GM12872 (cell line): ENCODE results near the gene DCC.

Experiments
- TF ChIP-seq, protein P1 (sequence below): IDR thresholded peaks from 3 replicates; pipeline ENCODE4 v1.5.1; 2011; ENCODE audit warnings: low read depth, mild to moderate bottlenecking, low read length, moderate library complexity; ENCODE audit not compliant: insufficient read depth

The DCC gene

DNA sequence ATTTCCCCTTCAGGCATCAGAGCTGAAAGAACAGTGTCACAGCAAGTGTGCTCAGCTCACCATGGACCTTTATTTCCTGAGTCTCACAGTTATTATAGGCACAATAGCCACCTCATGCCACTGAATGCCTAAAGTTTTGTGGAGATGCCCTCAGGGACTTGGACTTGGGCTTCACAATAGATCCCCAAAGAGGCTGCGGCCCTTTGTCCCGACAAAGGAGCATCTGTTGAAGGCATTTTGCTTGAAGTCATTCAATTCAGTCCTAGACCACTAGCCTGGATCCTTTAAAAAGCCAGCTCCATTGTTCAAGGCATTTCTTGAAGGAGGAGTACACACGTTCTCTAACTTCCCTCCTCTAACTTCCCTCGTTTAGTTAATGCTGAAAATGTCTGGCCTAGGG lies 125.4 kb downstream of the DCC start:
- TF ChIP-seq, protein P1, sequence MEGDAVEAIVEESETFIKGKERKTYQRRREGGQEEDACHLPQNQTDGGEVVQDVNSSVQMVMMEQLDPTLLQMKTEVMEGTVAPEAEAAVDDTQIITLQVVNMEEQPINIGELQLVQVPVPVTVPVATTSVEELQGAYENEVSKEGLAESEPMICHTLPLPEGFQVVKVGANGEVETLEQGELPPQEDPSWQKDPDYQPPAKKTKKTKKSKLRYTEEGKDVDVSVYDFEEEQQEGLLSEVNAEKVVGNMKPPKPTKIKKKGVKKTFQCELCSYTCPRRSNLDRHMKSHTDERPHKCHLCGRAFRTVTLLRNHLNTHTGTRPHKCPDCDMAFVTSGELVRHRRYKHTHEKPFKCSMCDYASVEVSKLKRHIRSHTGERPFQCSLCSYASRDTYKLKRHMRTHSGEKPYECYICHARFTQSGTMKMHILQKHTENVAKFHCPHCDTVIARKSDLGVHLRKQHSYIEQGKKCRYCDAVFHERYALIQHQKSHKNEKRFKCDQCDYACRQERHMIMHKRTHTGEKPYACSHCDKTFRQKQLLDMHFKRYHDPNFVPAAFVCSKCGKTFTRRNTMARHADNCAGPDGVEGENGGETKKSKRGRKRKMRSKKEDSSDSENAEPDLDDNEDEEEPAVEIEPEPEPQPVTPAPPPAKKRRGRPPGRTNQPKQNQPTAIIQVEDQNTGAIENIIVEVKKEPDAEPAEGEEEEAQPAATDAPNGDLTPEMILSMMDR, result no peak

DNA sequence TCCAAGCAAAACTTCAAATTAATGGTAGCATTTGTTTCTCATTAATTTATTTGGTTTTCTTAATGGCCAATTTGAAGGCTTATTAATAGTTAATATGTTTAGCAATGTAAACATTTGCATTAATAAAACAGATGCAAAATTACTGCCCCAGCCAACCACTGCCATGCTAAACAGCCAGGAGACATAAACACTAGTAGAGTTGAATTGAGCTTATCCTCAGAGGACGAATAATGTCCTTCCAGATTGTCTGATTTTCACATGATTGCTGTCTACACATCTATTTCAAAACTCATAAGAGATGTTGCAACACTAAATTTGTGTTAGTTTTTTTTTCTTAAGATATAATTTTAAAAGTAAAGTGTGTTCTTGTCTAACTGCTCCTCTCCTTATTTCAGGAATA lies 128.5 kb downstream of the DCC start:
- TF ChIP-seq, protein P1, result no peak

DNA sequence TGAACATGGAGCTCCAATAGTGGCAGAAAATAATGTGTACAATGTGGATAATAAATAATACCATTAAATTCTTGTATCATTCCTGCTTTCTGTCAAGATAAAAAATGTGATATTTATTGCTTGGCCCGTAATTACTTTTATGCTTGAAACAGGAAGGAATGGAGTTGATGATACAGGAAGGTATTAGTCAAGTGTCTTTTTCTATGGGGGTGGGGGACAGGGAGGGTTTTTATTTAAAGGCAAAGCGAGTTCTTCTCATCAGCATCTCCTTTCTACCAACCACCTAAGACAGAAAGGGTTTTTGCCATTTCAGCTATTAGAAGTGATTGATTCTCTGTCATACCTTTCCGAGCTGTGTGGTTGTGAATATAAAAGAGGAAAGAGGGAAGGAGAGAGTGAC lies 135.3 kb downstream of the DCC start:
- TF ChIP-seq, protein P1, result no peak

DNA sequence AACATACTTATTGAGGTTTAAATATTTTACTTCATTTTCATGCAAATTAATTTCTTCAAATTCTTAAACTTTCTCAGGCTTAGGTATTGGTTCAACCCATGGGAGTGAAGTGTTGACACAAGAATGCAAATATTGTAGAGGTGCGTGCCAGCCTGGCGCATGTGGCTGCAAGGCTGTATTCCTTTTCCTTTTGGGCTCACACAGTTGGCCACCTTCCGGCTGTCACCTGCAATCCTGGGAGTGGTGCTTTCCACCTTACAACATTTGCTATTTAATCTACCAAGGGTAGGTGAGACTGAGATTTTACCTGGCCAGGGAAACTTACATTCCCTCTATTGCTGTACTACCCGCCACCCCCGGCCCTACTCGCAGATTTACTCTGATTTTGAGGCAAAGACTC lies 141.1 kb downstream of the DCC start:
- TF ChIP-seq, protein P1, result no peak

DNA sequence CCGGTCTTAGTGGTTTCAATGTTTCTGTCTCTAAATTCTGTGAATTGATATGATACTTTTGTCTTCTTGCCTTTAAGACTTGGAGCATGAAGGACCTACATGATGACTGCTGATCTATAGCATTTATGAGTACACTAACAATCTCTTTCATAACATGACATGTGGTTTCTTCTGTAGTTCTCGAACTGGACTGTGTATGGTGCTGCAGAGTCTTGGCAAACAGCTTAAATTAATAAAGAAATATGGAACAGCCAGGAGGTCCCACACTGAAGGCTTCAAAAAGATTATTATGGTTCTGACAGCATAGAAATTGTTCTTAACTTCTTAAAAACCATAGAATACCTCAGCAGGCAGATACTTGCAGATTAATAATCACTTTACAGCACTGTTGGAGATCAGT lies 145.0 kb downstream of the DCC start:
- TF ChIP-seq, protein P1, result no peak

DNA sequence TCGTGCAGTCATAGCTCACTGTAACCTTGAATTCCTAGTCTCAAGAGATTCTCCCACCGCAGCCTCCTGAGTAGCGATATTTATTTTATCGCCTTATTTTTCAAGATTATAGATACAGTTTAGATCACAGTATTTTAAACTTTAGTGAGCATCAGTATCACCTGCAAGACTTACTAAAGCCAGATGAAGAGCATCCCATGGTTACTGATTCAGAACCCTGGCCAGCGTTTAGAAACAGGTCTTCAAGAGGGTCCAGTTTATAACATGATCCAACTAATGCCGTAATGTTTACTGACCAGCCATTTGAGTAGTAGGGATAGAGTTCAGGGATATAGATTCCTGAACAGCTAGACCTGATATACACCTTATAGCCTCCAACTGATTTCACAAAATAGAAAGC lies 146.1 kb downstream of the DCC start:
- TF ChIP-seq, protein P1, result no peak

DNA sequence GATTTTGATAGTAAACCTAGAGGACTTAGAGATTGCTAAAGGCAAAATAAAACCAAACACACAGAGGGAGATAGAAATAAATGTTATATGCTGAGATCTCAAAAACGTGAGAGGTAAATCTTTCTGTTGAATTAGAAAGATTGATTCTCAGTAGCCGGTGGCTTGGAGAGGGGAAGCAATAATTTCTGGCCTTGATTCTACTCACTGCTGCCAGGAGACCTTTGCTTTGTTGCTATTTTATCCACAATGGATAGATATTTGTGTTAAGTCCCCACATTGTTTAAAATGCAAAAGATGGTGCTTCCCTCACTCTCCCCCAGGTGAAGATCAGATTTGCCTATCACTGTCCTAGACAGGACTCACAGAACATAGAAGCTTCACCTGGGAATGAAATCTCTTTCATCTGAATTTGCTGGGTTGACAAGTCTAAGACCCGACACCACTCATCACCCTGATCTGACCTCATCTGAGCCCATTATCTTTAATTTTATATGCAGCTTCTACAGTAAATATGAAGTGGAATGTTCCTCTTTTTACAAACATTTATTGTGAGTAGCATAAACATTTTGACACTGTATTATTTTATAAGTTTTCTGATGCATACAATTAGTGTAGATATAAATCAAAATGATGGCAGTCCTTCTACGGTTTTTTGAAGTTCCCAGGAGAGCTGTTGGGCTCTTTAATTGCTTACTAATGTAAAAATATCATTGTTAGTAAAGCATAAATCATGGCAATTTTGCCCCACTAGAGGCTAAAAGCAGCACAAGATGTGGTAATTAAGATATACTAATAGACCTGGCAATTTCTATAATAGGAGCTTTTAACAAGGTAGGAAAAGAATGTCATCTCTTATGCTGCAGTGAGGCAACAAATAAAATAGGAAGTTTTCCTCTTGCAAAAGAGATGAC lies 149.7 kb downstream of the DCC start:
- TF ChIP-seq, protein P1, result no peak
